ENCODE measurements around the gene ANAPC7.
"Not testable (repeated sequence)": the region's sequence is repeated elsewhere in the genome, so short reads cannot be mapped to it uniquely, and the experiment has no call there.

The ANAPC7 gene

DNA sequence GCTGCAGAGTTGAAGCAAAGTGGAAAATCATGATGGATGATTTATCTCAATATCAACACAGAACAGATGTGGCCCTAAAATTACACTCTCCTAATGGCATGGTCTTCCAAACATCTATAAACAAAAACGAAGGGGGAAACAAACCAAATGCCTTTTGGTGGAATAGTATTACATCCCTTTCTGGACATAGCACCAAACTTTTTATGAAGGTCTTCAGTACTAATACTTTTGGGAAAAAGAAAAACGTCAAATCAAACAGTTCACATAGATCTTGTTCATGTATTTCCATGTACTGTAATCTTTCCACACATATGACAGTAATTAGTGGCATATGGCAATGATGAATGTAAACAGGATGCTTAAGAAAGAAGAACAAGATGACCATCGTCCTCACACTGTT is 22.9 kb upstream of the ANAPC7 start:
- TF ChIP-seq CTCF (IDR thresholded peaks at IDR 0.05) (no peak), ZFX (IDR thresholded peaks at IDR 0.05; ENCODE audit: borderline replicate concordance) (no peak)
- H3K27ac ChIP-seq: no peak overlapping the region

- H3K27ac ChIP-seq: no peak overlapping the region
- TF ChIP-seq CTCF (IDR thresholded peaks at IDR 0.05) (no peak), ZFX (IDR thresholded peaks at IDR 0.05; ENCODE audit: borderline replicate concordance) (no peak)
These were observed 20.7 kb upstream of the ANAPC7 start for GRCh38 chr12:110424237-110424636.

DNA sequence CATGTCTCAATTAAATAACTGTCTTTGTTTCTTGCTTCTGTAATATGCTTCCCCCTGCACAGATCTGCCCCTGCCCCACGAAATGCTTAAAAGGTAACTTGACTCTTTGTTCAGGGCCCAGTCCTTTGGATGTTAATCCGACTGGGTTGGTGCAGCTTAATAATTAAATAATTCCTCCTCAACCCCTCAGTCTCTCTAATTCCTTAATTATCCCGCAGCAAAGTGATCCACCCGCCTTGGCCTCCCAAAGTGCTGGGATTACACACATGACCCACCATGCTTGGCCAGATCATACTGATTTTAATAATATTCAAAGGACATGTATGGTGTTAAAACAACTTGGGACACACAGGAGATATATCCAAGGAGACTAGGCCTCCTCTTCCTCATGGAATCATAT is 18.2 kb upstream of the ANAPC7 start:
- no peak overlapping the region for H3K27ac ChIP-seq
- TF ChIP-seq ZFX (IDR thresholded peaks at IDR 0.05; ENCODE audit: borderline replicate concordance) (no peak), CTCF (IDR thresholded peaks at IDR 0.05) (no peak)

DNA sequence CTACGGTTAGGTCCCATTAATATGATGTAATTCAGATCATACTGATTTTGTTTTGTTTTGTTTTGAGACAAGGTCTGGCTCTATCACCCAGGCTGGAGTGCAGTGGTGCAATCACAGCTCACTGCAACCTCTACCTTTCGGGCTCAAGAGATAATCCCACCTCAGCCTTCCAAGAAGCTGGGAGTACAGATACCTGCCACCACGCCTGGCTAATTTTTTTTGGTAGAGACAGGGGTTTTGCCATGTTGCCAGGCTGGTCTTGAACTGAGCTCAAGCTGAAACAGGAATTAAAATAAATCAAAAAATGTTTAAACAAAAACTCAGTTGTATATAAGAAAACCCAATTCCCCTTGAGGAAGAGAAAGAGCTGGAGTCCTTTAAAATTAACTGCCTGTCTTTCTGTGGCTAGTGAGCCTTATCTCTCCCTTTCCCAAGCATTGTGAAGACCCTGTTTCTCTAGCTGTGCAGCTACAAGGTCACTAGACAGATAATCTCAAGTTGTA is 17.7 kb upstream of the ANAPC7 start:
- no peak for TF ChIP-seq CTCF (IDR thresholded peaks at IDR 0.05)
- no peak for TF ChIP-seq ZFX (IDR thresholded peaks at IDR 0.05; ENCODE audit: borderline replicate concordance)
- H3K27ac ChIP-seq: no peak overlapping the region

- not testable (repeated sequence) for H3K27ac ChIP-seq
These were observed 17.1 kb upstream of the ANAPC7 start for GRCh38 chr12:110420644-110421043.

GRCh38 chr12:110417113-110417512 is 13.6 kb upstream of the ANAPC7 start:
- not testable (repeated sequence) for H3K27ac ChIP-seq

GRCh38 chr12:110410086-110410485 is 6.6 kb upstream of the ANAPC7 start:
- not testable (repeated sequence) for H3K27ac ChIP-seq

GRCh38 chr12:110405126-110405662 is 1.7 kb upstream of the ANAPC7 start:
- not testable (repeated sequence) for H3K27ac ChIP-seq

DNA sequence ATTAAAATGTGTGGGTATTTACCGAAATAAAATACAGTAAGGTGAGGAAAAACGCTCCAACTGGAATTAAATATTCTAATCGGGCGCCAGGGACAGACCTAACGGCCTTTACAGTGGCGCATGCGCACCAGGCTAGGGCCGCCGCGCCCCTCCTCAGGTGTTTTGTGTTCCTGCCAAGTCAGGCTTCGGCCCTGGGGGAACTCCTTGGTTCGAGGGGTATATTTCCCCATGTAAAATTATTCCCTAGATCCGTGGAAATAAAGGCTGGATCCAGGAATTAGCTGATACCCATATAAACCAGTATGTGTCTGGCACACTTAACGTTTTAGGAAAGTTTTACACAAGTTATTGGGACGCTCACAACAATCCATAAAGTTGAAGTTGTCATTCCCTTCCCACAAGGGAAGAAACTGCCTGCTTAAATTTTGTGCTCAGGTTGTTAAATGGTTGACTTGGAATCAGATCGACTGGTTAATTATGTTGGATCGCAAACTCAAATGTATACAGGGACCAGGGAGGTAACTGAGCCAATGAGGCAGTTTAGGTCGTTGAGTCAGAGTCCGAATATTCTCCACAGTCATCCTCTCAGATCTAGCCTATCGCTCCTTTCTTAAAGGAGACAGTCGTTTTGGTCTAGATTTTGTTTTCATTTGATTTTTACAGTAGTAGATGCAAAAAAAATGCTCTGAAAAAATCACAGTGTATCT is 621 bp upstream of the ANAPC7 start:
- TF ChIP-seq ZFX (IDR thresholded peaks at IDR 0.05; ENCODE audit: borderline replicate concordance) (no peak), CTCF (IDR thresholded peaks at IDR 0.05) (no peak)
- H3K27ac ChIP-seq: peak overlapping the region; percentile 95
